GM12892 (cell line): ENCODE results near the gene PRDX3.

Experiments used
- POLR2A ChIP-seq: IDR thresholded peaks from 2 replicates; pipeline ENCODE4 v1.6.1; 2011; ENCODE audit warnings: low read depth, low read length, control low read depth
- POLR2AphosphoS5 ChIP-seq: IDR thresholded peaks from 2 replicates; pipeline ENCODE4 v1.6.1; 2011; ENCODE audit warnings: low read depth, low read length, control low read depth
- TAF1 ChIP-seq: IDR thresholded peaks from 2 replicates; pipeline ENCODE4 v1.6.1; 2011; ENCODE audit warnings: low read depth, mild to moderate bottlenecking, control low read depth, low read length, borderline replicate concordance

GRCh38 chr10:119227825-119228224, 49.2 kb upstream of the PRDX3 start:
- TF ChIP-seq POLR2A (no peak), POLR2AphosphoS5 (no peak), TAF1 (no peak)
